T-helper 1 cell treated with Interleukin-12 subunit alpha and Interleukin-12 subunit beta and Interleukin-4 antibody, amounts not matched to agents 30 μg/mL and 1 μg/mL, for 36 hours (primary cell): ENCODE data around the gene SETDB2.

ENCODE experiments used
- H3K27ac Mint-ChIP-seq: one replicate; pipeline ENCODE4 v1.8.0; 2021; ENCODE audit warnings: mild to moderate bottlenecking, mixed read lengths
- H3K27me3 Mint-ChIP-seq: one replicate; pipeline ENCODE4 v1.8.0; 2021; ENCODE audit warnings: low read depth, mixed read lengths
- H3K36me3 Mint-ChIP-seq: one replicate; pipeline ENCODE4 v1.8.0; 2021; ENCODE audit warnings: low read depth, mixed read lengths
- H3K4me1 Mint-ChIP-seq: one replicate; pipeline ENCODE4 v1.8.0; 2021; ENCODE audit warnings: low read depth, mixed read lengths
- H3K4me3 Mint-ChIP-seq: one replicate; pipeline ENCODE4 v1.8.0; 2021; ENCODE audit warnings: mild to moderate bottlenecking, moderate library complexity, mixed read lengths
- H3K9me3 Mint-ChIP-seq: one replicate; pipeline ENCODE4 v1.8.0; 2021; ENCODE audit warnings: mixed read lengths

Gene SETDB2

DNA sequence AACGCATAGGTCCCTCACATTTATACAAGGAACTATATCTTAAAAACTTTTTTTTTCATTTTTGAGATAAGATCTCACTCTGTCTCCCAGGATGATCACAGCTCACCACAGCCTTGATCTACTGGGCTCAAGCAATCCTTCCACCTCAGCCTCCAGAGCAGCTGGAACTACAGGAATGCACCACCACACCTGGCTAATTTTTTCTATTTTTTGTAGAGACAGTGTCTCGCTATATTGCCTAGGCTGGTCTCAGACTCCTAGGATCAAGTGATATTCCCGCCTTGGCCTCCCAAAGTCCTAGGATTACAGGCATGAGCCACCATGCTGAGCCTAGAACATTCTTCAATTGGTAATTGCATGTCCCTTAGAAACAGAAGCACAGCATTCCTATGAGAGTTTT is 99.6 kb downstream of the SETDB2 start:
- no peak overlapping the region for H3K27ac Mint-ChIP-seq

More for the DNA sequence above, 99.6 kb downstream of the SETDB2 start:
- Mint-ChIP-seq H3K27me3 (no peaks in the 10 kb centered on the region), H3K9me3 (no peaks in the 10 kb centered on the region), H3K4me3 (no peak overlapping the region), H3K4me1 (peaks cover 18% of the 10 kb centered on the region), H3K36me3 (peaks cover 25% of the 10 kb centered on the region)
